Tibial artery (tissue), 4 donors: ENCODE measurements around the gene CCDC141.
A peak's percentile ranks its signal among the peaks of the same experiment; 100 is the strongest.

Experiments used
- DNase-seq, 2 donors: peaks; one replicate each; pipeline ENCODE4 v3.0.0-alpha.2; 2019
- H3K27ac ChIP-seq, 2 donors: fragments of 200-600 bp; sonication (generic) in 1 of 2; 1 replicate in 1 of 2; 2 replicates in 1 of 2; pipeline ENCODE4 v1.5.1; 2018 to 2019; ENCODE audit warnings: mild to moderate bottlenecking in 1 of 2
- H3K27me3 ChIP-seq, 2 donors: fragments of 200-600 bp; sonication (generic) in 1 of 2; one replicate each; pipeline versions ENCODE4 v1.5.1 to v1.6.0; 2016 to 2019
- H3K36me3 ChIP-seq, 3 donors: fragments of 200-600 bp; sonication (generic) in 2 of 3; one replicate each; pipeline ENCODE4 v1.5.1; 2016 to 2019; ENCODE audit warnings: mild to moderate bottlenecking in 2 of 3
- H3K4me1 ChIP-seq, 4 donors: fragments of 200-600 bp; sonication (generic) in 2 of 4; 1 replicate in 3 of 4; 2 replicates in 1 of 4; pipeline ENCODE4 v1.5.1; 2016 to 2019
- H3K4me3 ChIP-seq, 2 donors: fragments of 200-600 bp; sonication (generic) in 1 of 2; 1 replicate in 1 of 2; 2 replicates in 1 of 2; pipeline ENCODE4 v1.5.1; 2018 to 2019; ENCODE audit warnings: mild to moderate bottlenecking in 2 of 2
- H3K9me3 ChIP-seq, 3 donors: fragments of 200-600 bp; sonication (generic) in 1 of 3; one replicate each; pipeline ENCODE4 v1.5.1; 2016 to 2019
- CTCF ChIP-seq, 2 experiments: fragments of 200-600 bp in 1 of 2; fragments of 450-650 bp in 1 of 2; IDR thresholded peaks; one replicate each; pipeline ENCODE4 v1.5.1; 2017 to 2019; ENCODE audit warnings: antibody characterized with exemption in 2 of 2, mild to moderate bottlenecking in 1 of 2, moderate library complexity in 1 of 2
- intact Hi-C: fragments of 100-400 bp; cut with DNase I; formaldehyde crosslinking; loops from one replicate; pipeline ENCODE4 v1.15.0; 2023; ENCODE audit warnings: low total_unique reads

CCDC141 gene

GRCh38 chr2:179031731-179032408 is 18.1 kb downstream of the CCDC141 start:
- TF ChIP-seq CTCF (IDR thresholded peaks at IDR 0.05) = no peak
- no peaks in the 10 kb centered on the region for H3K4me1 ChIP-seq
- intact Hi-C loops = no loop called here
- DNase-seq = no peak
- no peaks in the 10 kb centered on the region for H3K9me3 ChIP-seq
- no peaks in the 10 kb centered on the region for H3K36me3 ChIP-seq
- H3K27ac ChIP-seq = no peak overlapping the region
- no peak overlapping the region for H3K4me3 ChIP-seq
- H3K27me3 ChIP-seq = no peaks in the 10 kb centered on the region

- H3K4me3 ChIP-seq = no peak overlapping the region
- intact Hi-C loops = no loop called here
- no peaks in the 10 kb centered on the region for H3K9me3 ChIP-seq
- H3K27me3 ChIP-seq = no peaks in the 10 kb centered on the region
- H3K36me3 ChIP-seq = no peaks in the 10 kb centered on the region
- no peak for TF ChIP-seq CTCF (IDR thresholded peaks at IDR 0.05)
- DNase-seq = no peak
- no peaks in the 10 kb centered on the region for H3K4me1 ChIP-seq
- no peak overlapping the region for H3K27ac ChIP-seq
These were observed 25.5 kb downstream of the CCDC141 start for GRCh38 chr2:179024445-179024844.

- no peaks in the 10 kb centered on the region for H3K9me3 ChIP-seq
- H3K27ac ChIP-seq = no peak overlapping the region
- DNase-seq = no peak
- no peaks in the 10 kb centered on the region for H3K27me3 ChIP-seq
- no peaks in the 10 kb centered on the region for H3K36me3 ChIP-seq
- no peak overlapping the region for H3K4me3 ChIP-seq
- no peaks in the 10 kb centered on the region for H3K4me1 ChIP-seq
- intact Hi-C loops = no loop called here
- no peak for TF ChIP-seq CTCF (IDR thresholded peaks at IDR 0.05)
These were observed 27.3 kb downstream of the CCDC141 start for GRCh38 chr2:179022685-179023084.

- intact Hi-C loops = no loop called here
- Histone ChIP-seq H3K36me3 (no peaks in the 10 kb centered on the region), H3K27ac (no peak overlapping the region), H3K4me1 (no peaks in the 10 kb centered on the region), H3K27me3 (no peaks in the 10 kb centered on the region), H3K9me3 (no peaks in the 10 kb centered on the region), H3K4me3 (no peak overlapping the region)
- TF ChIP-seq CTCF (IDR thresholded peaks at IDR 0.05) = no peak
- DNase-seq = no peak
These were observed 28.7 kb downstream of the CCDC141 start for GRCh38 chr2:179021258-179021657.

- no peaks in the 10 kb centered on the region for H3K36me3 ChIP-seq
- no peaks in the 10 kb centered on the region for H3K27me3 ChIP-seq
- no peak overlapping the region for H3K4me3 ChIP-seq
- intact Hi-C loops = no loop called here
- DNase-seq = no peak
- H3K9me3 ChIP-seq = no peaks in the 10 kb centered on the region
- H3K27ac ChIP-seq = no peak overlapping the region
- no peaks in the 10 kb centered on the region for H3K4me1 ChIP-seq
- peak in 1 of 2 experiments; percentile 15 for TF ChIP-seq CTCF (IDR thresholded peaks at IDR 0.05)
These were observed 29.7 kb downstream of the CCDC141 start for GRCh38 chr2:179020156-179020750.
